ENCODE measurements around the gene POPDC2. TPM values are rescaled to one million over a fixed set of nuclear protein-coding genes. Genes with fewer than 3 reads are reported as not detected.

The POPDC2 gene
- total RNA-seq, 1 experiment from 2014 or later: 0.37 TPM

DNA sequence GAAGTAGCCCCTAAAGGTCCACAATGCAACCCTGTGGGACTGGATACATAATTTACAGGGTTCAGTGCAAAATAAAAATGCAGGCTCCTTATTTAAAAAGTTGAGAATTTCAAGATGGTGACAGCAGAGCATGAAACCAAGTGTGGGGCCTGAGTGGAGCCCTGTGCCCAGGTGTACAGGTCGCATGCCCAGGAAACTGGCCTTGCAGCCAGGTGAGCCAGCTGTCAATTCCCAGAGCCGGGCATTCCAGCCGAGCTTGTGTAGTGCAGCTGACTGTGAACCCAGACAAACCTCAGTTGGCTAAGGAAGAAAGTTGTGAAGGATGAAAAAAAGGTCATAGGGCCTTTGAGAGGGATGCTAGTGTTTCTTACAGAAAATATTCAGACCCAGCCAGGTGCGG, 27.6 kb downstream of the POPDC2 start:
- H3T11ph ChIP-seq (ENCODE audit: low read length): no peak overlapping the region
- H3K4me3 Mint-ChIP-seq: no peak overlapping the region
- no peaks in the 10 kb centered on the region for H3K27me3 ChIP-seq (ENCODE audit: insufficient read depth, low read length)
- TF ChIP-seq, protein P1, sequence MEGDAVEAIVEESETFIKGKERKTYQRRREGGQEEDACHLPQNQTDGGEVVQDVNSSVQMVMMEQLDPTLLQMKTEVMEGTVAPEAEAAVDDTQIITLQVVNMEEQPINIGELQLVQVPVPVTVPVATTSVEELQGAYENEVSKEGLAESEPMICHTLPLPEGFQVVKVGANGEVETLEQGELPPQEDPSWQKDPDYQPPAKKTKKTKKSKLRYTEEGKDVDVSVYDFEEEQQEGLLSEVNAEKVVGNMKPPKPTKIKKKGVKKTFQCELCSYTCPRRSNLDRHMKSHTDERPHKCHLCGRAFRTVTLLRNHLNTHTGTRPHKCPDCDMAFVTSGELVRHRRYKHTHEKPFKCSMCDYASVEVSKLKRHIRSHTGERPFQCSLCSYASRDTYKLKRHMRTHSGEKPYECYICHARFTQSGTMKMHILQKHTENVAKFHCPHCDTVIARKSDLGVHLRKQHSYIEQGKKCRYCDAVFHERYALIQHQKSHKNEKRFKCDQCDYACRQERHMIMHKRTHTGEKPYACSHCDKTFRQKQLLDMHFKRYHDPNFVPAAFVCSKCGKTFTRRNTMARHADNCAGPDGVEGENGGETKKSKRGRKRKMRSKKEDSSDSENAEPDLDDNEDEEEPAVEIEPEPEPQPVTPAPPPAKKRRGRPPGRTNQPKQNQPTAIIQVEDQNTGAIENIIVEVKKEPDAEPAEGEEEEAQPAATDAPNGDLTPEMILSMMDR (conservative IDR thresholded peaks at IDR 0.05): no peak
- no peak overlapping the region for H3K14ac ChIP-seq (ENCODE audit: insufficient read depth, low read length)
- H3K18ac ChIP-seq (ENCODE audit: insufficient read length, low read depth, low read length): no peak overlapping the region
- H3K23ac ChIP-seq (ENCODE audit: insufficient read length, low read depth, low read length): no peak overlapping the region
- no peaks in the 10 kb centered on the region for H3K79me2 ChIP-seq (ENCODE audit: insufficient read depth, low read length)
- H3K27me3 Mint-ChIP-seq (ENCODE audit: low read depth): peaks cover 2% of the 10 kb centered on the region
- no peak overlapping the region for H2BK15ac ChIP-seq (ENCODE audit: low read depth, low read length)
- H3K4ac ChIP-seq (ENCODE audit: low read depth, low read length): no peak overlapping the region
- no peak overlapping the region for H3K9ac ChIP-seq (ENCODE audit: extremely low read depth, insufficient read length, low read length)
- no peak overlapping the region for H2BK12ac ChIP-seq (ENCODE audit: insufficient read length, low read depth, low read length)
- H3K9me3 ChIP-seq (ENCODE audit: control insufficient read depth, low read depth, low read length): no peaks in the 10 kb centered on the region
- no peak overlapping the region for H2BK5ac ChIP-seq (ENCODE audit: insufficient read length, low read length)
- H2BK20ac ChIP-seq (ENCODE audit: low read depth, low read length, poor library complexity, severe bottlenecking): no peak overlapping the region
- no peaks in the 10 kb centered on the region for H3K23me2 ChIP-seq (ENCODE audit: insufficient read length, low read depth, low read length, poor library complexity, severe bottlenecking)
- H4K5ac ChIP-seq (ENCODE audit: insufficient read length, low read depth, low read length): no peak overlapping the region
- no peaks in the 10 kb centered on the region for H3K79me1 ChIP-seq (ENCODE audit: insufficient read depth, low read depth, low read length, poor library complexity, severe bottlenecking)
- no peak overlapping the region for H2AK5ac ChIP-seq (ENCODE audit: insufficient read length, low read length)
- no peak overlapping the region for H2BK120ac ChIP-seq (ENCODE audit: low read depth, low read length, poor library complexity, severe bottlenecking)
- no peaks in the 10 kb centered on the region for H4K20me1 ChIP-seq (ENCODE audit: control insufficient read depth, insufficient read depth, insufficient read length)
- no peak overlapping the region for H3K4me2 ChIP-seq (ENCODE audit: insufficient read depth, insufficient read length, low read length)
- H3K27ac Mint-ChIP-seq: no peak overlapping the region
- H4K8ac ChIP-seq (replicated peaks; ENCODE audit: insufficient read length, low read depth, low read length): no peak overlapping the region
- H3K27ac ChIP-seq (ENCODE audit: insufficient read length, low read depth, low read length): no peak overlapping the region
- no peak for DNase-seq
- no peak overlapping the region for H3K56ac ChIP-seq (ENCODE audit: insufficient read length, low read depth, low read length)
- H4K91ac ChIP-seq (ENCODE audit: insufficient read length, low read depth, low read length): no peak overlapping the region
- no peaks in the 10 kb centered on the region for H3K36me3 Mint-ChIP-seq (ENCODE audit: insufficient read depth in 1 of 3, low read depth in 3 of 3)
- no peaks in the 10 kb centered on the region for H3K4me1 ChIP-seq (ENCODE audit: insufficient read depth, low read length)
- WGBS (ENCODE audit: extremely low coverage, insufficient read length, low lambda C conversion rate): no CpG with 5 or more reads among the region's 4 CpGs
- peaks cover 4 to 8% of the 10 kb centered on the region in 2 experiments for H3K4me1 Mint-ChIP-seq
- no peak overlapping the region for H2AFZ ChIP-seq (ENCODE audit: low read length)
- no peaks in the 10 kb centered on the region for H3K9me3 Mint-ChIP-seq
